GM18870 (cell line): ENCODE data around the gene PRIM2.
"Not testable (repeated sequence)": the region's sequence is repeated elsewhere in the genome, so short reads cannot be mapped to it uniquely, and the experiment has no call there.

Experiments used
- ATAC-seq: cut with Tn5 transposase; IDR thresholded peaks from one replicate; pipeline ENCODE4 v1.9.1; 2021; ENCODE audit warnings: moderate library complexity; ENCODE audit not compliant: unreplicated experiment

PRIM2 gene

GRCh38 chr6:57579489-57579888, 262.1 kb downstream of the PRIM2 start:
- ATAC-seq, result not testable (repeated sequence)

- ATAC-seq, result not testable (repeated sequence)
These were observed 264.2 kb downstream of the PRIM2 start for GRCh38 chr6:57581586-57581985.

- ATAC-seq, result not testable (repeated sequence)
These were observed 283.7 kb downstream of the PRIM2 start for GRCh38 chr6:57601105-57601504.

GRCh38 chr6:57605303-57605702, 287.9 kb downstream of the PRIM2 start:
- ATAC-seq, result not testable (repeated sequence)

- not testable (repeated sequence) for ATAC-seq
These were observed 288.9 kb downstream of the PRIM2 start for GRCh38 chr6:57606331-57606730.

- not testable (repeated sequence) for ATAC-seq
These were observed 293.2 kb downstream of the PRIM2 start for GRCh38 chr6:57610612-57611011.

GRCh38 chr6:57618959-57619358, 301.5 kb downstream of the PRIM2 start:
- not testable (repeated sequence) for ATAC-seq

GRCh38 chr6:57631773-57632172, 314.3 kb downstream of the PRIM2 start:
- ATAC-seq, result not testable (repeated sequence)

- ATAC-seq, result not testable (repeated sequence)
These were observed 341.1 kb downstream of the PRIM2 start for GRCh38 chr6:57658526-57658925.

- not testable (repeated sequence) for ATAC-seq
These were observed 342.4 kb downstream of the PRIM2 start for GRCh38 chr6:57659794-57660193.

- peak; percentile 61 for ATAC-seq
These were observed 343.5 kb downstream of the PRIM2 start for GRCh38 chr6:57660940-57661339.

- not testable (repeated sequence) for ATAC-seq
These were observed 350.7 kb downstream of the PRIM2 start for GRCh38 chr6:57668108-57668507.

- ATAC-seq, result not testable (repeated sequence)
These were observed 353.8 kb downstream of the PRIM2 start for GRCh38 chr6:57671237-57671636.

- ATAC-seq, result not testable (repeated sequence)
These were observed 354.7 kb downstream of the PRIM2 start for GRCh38 chr6:57671937-57672627.

- ATAC-seq, result not testable (repeated sequence)
These were observed 355.9 kb downstream of the PRIM2 start for GRCh38 chr6:57673281-57673680.

GRCh38 chr6:57675386-57675785, 358.0 kb downstream of the PRIM2 start:
- not testable (repeated sequence) for ATAC-seq

GRCh38 chr6:57696382-57696781, 379.0 kb downstream of the PRIM2 start:
- ATAC-seq, result not testable (repeated sequence)
